ENCODE results near the gene SCUBE1. TPM values are rescaled to one million over a fixed set of nuclear protein-coding genes. Genes with fewer than 3 reads are reported as not detected.

SCUBE1 gene
- total and polyA plus RNA-seq, 2 donors (not counting 3 experiments of a cell fraction or from before 2014, with no cell fraction given), result 0.07 TPM; not detected in 1

DNA sequence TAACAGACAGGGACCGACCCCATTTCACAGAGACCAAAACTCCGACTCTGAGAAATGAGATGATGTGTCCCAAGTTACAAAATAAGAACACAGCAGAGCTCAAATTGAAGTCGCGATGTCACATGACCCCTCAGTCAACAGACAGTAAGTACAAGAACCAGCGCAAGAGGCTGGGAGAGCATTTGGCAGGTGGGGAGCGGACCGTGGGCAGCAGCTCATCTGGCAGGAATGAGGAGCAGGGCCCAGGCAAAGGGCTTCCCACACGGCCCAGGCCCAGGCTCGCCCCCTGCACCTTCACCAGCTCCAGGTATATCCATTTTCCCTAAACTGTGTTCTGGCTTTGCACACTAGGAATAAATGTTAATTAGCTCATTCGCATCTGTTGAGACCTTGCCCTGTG, 34.3 kb downstream of the SCUBE1 start:
- H3K27me3 ChIP-seq (ENCODE audit: control insufficient read depth in 2 of 2, insufficient read depth in 2 of 2, low read length in 2 of 2), result no peaks in the 10 kb centered on the region
- H2AFZ ChIP-seq (ENCODE audit: low read depth, low read length), result no peak overlapping the region
- no peak overlapping the region for H3K4me2 ChIP-seq (ENCODE audit: insufficient read depth, low read length)
- ChIA-PET POLR2A (no interaction called here), CTCF (interaction anchor here (0.9 to 1.7 kb wide), 6 partner anchors 17 to 38 kb away, joined by 3 to 5 read pairs (median 4); no protein-coding TSS in a partner anchor)
- no peak overlapping the region for H3K9ac ChIP-seq (replicated peaks; ENCODE audit: extremely low read depth, insufficient read depth, low read length)
- TF ChIP-seq POLR2A (IDR thresholded peaks at IDR 0.05; ENCODE audit: low read depth, low read length) (no peak), JUN (IDR thresholded peaks at IDR 0.05; ENCODE audit: borderline replicate concordance, insufficient read depth, insufficient read length, low read depth) (no peak), GATA2 (IDR thresholded peaks at IDR 0.05; ENCODE audit: insufficient read depth, insufficient read length, low read depth, low read length) (no peak), POLR2AphosphoS5 (IDR thresholded peaks at IDR 0.05; ENCODE audit: insufficient read depth, low read depth, low read length) (no peak), MYC (IDR thresholded peaks at IDR 0.05; ENCODE audit: low read depth, low read length) (no peak), FOS (IDR thresholded peaks at IDR 0.05; ENCODE audit: borderline replicate concordance, insufficient read depth, low read length) (no peak), EZH2 (IDR thresholded peaks at IDR 0.05; ENCODE audit: borderline replicate concordance, low read depth, low read length, severe bottlenecking) (no peak)
- TF ChIP-seq, protein P1, sequence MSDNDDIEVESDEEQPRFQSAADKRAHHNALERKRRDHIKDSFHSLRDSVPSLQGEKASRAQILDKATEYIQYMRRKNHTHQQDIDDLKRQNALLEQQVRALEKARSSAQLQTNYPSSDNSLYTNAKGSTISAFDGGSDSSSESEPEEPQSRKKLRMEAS (IDR thresholded peaks at IDR 0.05; ENCODE audit: insufficient read depth, insufficient read length), result no peak
- TF ChIP-seq, protein P2, sequence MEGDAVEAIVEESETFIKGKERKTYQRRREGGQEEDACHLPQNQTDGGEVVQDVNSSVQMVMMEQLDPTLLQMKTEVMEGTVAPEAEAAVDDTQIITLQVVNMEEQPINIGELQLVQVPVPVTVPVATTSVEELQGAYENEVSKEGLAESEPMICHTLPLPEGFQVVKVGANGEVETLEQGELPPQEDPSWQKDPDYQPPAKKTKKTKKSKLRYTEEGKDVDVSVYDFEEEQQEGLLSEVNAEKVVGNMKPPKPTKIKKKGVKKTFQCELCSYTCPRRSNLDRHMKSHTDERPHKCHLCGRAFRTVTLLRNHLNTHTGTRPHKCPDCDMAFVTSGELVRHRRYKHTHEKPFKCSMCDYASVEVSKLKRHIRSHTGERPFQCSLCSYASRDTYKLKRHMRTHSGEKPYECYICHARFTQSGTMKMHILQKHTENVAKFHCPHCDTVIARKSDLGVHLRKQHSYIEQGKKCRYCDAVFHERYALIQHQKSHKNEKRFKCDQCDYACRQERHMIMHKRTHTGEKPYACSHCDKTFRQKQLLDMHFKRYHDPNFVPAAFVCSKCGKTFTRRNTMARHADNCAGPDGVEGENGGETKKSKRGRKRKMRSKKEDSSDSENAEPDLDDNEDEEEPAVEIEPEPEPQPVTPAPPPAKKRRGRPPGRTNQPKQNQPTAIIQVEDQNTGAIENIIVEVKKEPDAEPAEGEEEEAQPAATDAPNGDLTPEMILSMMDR (IDR thresholded peaks at IDR 0.05; ENCODE audit: extremely low read depth in 1 of 2, insufficient read depth in 1 of 2, low read depth in 1 of 2, low read length in 2 of 2), result no peak
- DNase-seq (ENCODE audit: low read depth, low spot score), result no peak
- H3K9me1 ChIP-seq (replicated peaks; ENCODE audit: control insufficient read depth, extremely low read depth, insufficient read depth, low read length), result no peaks in the 10 kb centered on the region
- BruUV-seq (replicated peaks), result no TSS peak
- H3K27ac ChIP-seq (ENCODE audit: insufficient read depth, low read depth, low read length), result no peak overlapping the region
- dilution Hi-C loops (cut with MboI; ENCODE audit: extremely low pct_ligation_motif_present, low sequenced_read_pairs), result no loop called here
- FAIRE-seq, result no peak
- no peaks in the 10 kb centered on the region for H3K79me2 ChIP-seq (ENCODE audit: control insufficient read depth, insufficient read depth, low read length)
- no peaks in the 10 kb centered on the region for H3K9me3 ChIP-seq (replicated peaks; ENCODE audit: control insufficient read depth, insufficient read depth, low read length)
- no peaks in the 10 kb centered on the region for H3K4me1 ChIP-seq (ENCODE audit: control insufficient read depth, extremely low read depth, insufficient read depth, low read length)
- no peaks in the 10 kb centered on the region for H4K20me1 ChIP-seq (replicated peaks; ENCODE audit: control insufficient read depth, extremely low read depth, insufficient read depth, low read length)
- no peak overlapping the region for H3K4me3 ChIP-seq (replicated peaks in 1 of 3; ENCODE audit: insufficient read depth in 1 of 3, low read depth in 1 of 3, low read length in 3 of 3)
- H3K36me3 ChIP-seq (ENCODE audit: control insufficient read depth in 2 of 2, extremely low read depth in 1 of 2, insufficient read depth in 2 of 2, low read length in 2 of 2), result no peaks in the 10 kb centered on the region
- intact Hi-C loops (cut with micrococcal nuclease), result no loop called here

Data from endothelial cell of umbilical vein (primary cell).